Measurements from ENCODE around the gene XPC. TPM values are rescaled to one million over a fixed set of nuclear protein-coding genes. Genes with fewer than 3 reads are reported as not detected.

XPC gene
- total RNA-seq, 1 experiment from 2014 or later: 57.2 TPM

- Histone ChIP-seq H3K4me3 (ENCODE audit: low read depth, low read length, poor library complexity, severe bottlenecking) (no peak overlapping the region), H3K4me1 (ENCODE audit: insufficient read depth, low read length, poor library complexity, severe bottlenecking) (peaks cover 27% of the 10 kb centered on the region), H3K27me3 (replicated peaks; ENCODE audit: insufficient read depth, low read depth, low read length, poor library complexity) (no peaks in the 10 kb centered on the region), H3K27ac (ENCODE audit: low read depth, low read length, poor library complexity, severe bottlenecking) (no peak overlapping the region), H3K36me3 (ENCODE audit: insufficient read depth, low read length, poor library complexity, severe bottlenecking) (peaks cover 22% of the 10 kb centered on the region), H3K9me3 (ENCODE audit: low read depth, low read length, poor library complexity, severe bottlenecking) (no peaks in the 10 kb centered on the region)
- ChIA-PET CTCF (no interaction called here), POLR2A (ENCODE audit: low non-redundant PET) (no interaction called here)
- TF ChIP-seq CTCF (conservative IDR thresholded peaks at IDR 0.05; ENCODE audit: low read depth, low read length): no peak
- no peak for TF ChIP-seq EZH2 (IDR thresholded peaks at IDR 0.05; ENCODE audit: borderline replicate concordance, low read depth, low read length, poor library complexity, severe bottlenecking)
- DNase-seq (ENCODE audit: low spot score): no peak
- intact Hi-C loops (cut with micrococcal nuclease; ENCODE audit: unreplicated experiment): no loop called here
- BruUV-seq (replicated peaks): no TSS peak
Observed at GRCh38 chr3:14147066-14147435, 31.4 kb downstream of the XPC start.

GRCh38 chr3:14146381-14147065, 31.9 kb downstream of the XPC start:
- intact Hi-C loops (cut with micrococcal nuclease; ENCODE audit: unreplicated experiment): no loop called here
- ChIA-PET CTCF (interaction anchor here (1.9 kb wide), 1 partner anchor 22 kb away, joined by 4 read pairs; the partner anchor contains the start of genes CHCHD4 and TMEM43), POLR2A (ENCODE audit: low non-redundant PET) (no interaction called here)
- H3K4me1 ChIP-seq (ENCODE audit: insufficient read depth, low read length, poor library complexity, severe bottlenecking): peaks cover 27% of the 10 kb centered on the region
- H3K27me3 ChIP-seq (replicated peaks; ENCODE audit: insufficient read depth, low read depth, low read length, poor library complexity): no peaks in the 10 kb centered on the region
- no peak overlapping the region for H3K4me3 ChIP-seq (ENCODE audit: low read depth, low read length, poor library complexity, severe bottlenecking)
- no peak overlapping the region for H3K27ac ChIP-seq (ENCODE audit: low read depth, low read length, poor library complexity, severe bottlenecking)
- no TSS peak for BruUV-seq (replicated peaks)
- no peaks in the 10 kb centered on the region for H3K9me3 ChIP-seq (ENCODE audit: low read depth, low read length, poor library complexity, severe bottlenecking)
- H3K36me3 ChIP-seq (ENCODE audit: insufficient read depth, low read length, poor library complexity, severe bottlenecking): peaks cover 25% of the 10 kb centered on the region
- DNase-seq (ENCODE audit: low spot score): no peak
- no peak for TF ChIP-seq CTCF (conservative IDR thresholded peaks at IDR 0.05; ENCODE audit: low read depth, low read length)
- no peak for TF ChIP-seq EZH2 (IDR thresholded peaks at IDR 0.05; ENCODE audit: borderline replicate concordance, low read depth, low read length, poor library complexity, severe bottlenecking)

GRCh38 chr3:14145670-14146380, 32.6 kb downstream of the XPC start:
- Histone ChIP-seq H3K4me3 (ENCODE audit: low read depth, low read length, poor library complexity, severe bottlenecking) (no peak overlapping the region), H3K36me3 (ENCODE audit: insufficient read depth, low read length, poor library complexity, severe bottlenecking) (peaks cover 25% of the 10 kb centered on the region), H3K4me1 (ENCODE audit: insufficient read depth, low read length, poor library complexity, severe bottlenecking) (peaks cover 27% of the 10 kb centered on the region), H3K27ac (ENCODE audit: low read depth, low read length, poor library complexity, severe bottlenecking) (no peak overlapping the region), H3K9me3 (ENCODE audit: low read depth, low read length, poor library complexity, severe bottlenecking) (no peaks in the 10 kb centered on the region), H3K27me3 (replicated peaks; ENCODE audit: insufficient read depth, low read depth, low read length, poor library complexity) (no peaks in the 10 kb centered on the region)
- POLR2A ChIA-PET (ENCODE audit: low non-redundant PET): no interaction called here
- intact Hi-C loops (cut with micrococcal nuclease; ENCODE audit: unreplicated experiment): no loop called here
- TF ChIP-seq CTCF (conservative IDR thresholded peaks at IDR 0.05; ENCODE audit: low read depth, low read length) (no peak), EZH2 (IDR thresholded peaks at IDR 0.05; ENCODE audit: borderline replicate concordance, low read depth, low read length, poor library complexity, severe bottlenecking) (no peak)
- no TSS peak for BruUV-seq (replicated peaks)
- CTCF ChIA-PET: interaction anchor here (1.9 to 2.7 kb wide), 2 partner anchors 21 to 249 kb away, joined by 4 to 9 read pairs; partner anchors contain the start of genes CHCHD4 and TMEM43
- DNase-seq (ENCODE audit: low spot score): no peak
